Testis (tissue), 2 donors: ENCODE data around the gene MTCL3.

ENCODE experiments used
- CTCF ChIP-seq, 3 experiments: fragments of 450-650 bp in 2 of 3; fragments of 200-600 bp in 1 of 3; sonication (generic) in 1 of 3; IDR thresholded peaks; one replicate each; pipeline ENCODE4 v1.5.1; 2016 to 2019; ENCODE audit warnings: antibody characterized with exemption in 3 of 3, mild to moderate bottlenecking in 2 of 3, moderate library complexity in 1 of 3
- POLR2A ChIP-seq: fragments of 450-650 bp; IDR thresholded peaks from one replicate; pipeline ENCODE4 v1.6.1; 2017; ENCODE audit warnings: antibody characterized with exemption, mild to moderate bottlenecking, moderate library complexity

- no peak for TF ChIP-seq CTCF (IDR thresholded peaks at IDR 0.05)
- TF ChIP-seq POLR2A, result no peak
Measured at GRCh38 chr6:127466416-127466815, 52.7 kb downstream of the MTCL3 start.
